HCT116 (cell line): ENCODE measurements around the gene CDH23. TPM values are rescaled to one million over a fixed set of nuclear protein-coding genes. Genes with fewer than 3 reads are reported as not detected.

Source experiments
- ATAC-seq: fragments of 200-7000 bp; cut with Tn5 transposase; 2 replicates; pipeline ENCODE4 v1.9.1; 2020; ENCODE audit warnings: mild to moderate bottlenecking, moderate library complexity
- BruUV-seq: library from RNA; stranded (reverse); fragments of 400-500 nt; replicated peaks from 2 replicates; lab custom pipeline; 2021; lab: Mats Ljungman, UMichigan
- CTCF ChIA-PET: fragments of 300-600 bp; sonication (Branson Sonifier 250); formaldehyde crosslinking; loops from one replicate; lab custom pipeline; 2021; ENCODE audit warnings: antibody characterized with exemption; lab: Charles Lee
- POLR2A ChIA-PET: fragments of 300-600, 350-600 bp; sonication (Branson Sonifier 250); formaldehyde crosslinking; loops from one replicate; lab custom pipeline; 2021; ENCODE audit warnings: antibody characterized with exemption; lab: Charles Lee
- RAD21 ChIA-PET, 2 experiments: fragments of 300-600 bp; sonication (Branson Sonifier 250); formaldehyde crosslinking; loops; one replicate each; lab custom pipeline; 2023; ENCODE audit warnings: low total read pairs in 2 of 2; ENCODE audit not compliant: uncharacterized antibody in 2 of 2, unreplicated experiment in 2 of 2, low non-redundant PET in 1 of 2; lab: Charles Lee
- DNase-seq: peaks from one replicate; pipeline ENCODE4 v3.0.0-alpha.2; 2010; ENCODE audit warnings: low read depth, low spot score
- H2AFZ ChIP-seq: fragments of 200-600 bp; shearing (Covaris generic), sonication (generic); 2 replicates; pipeline ENCODE4 v1.6.1; 2017; ENCODE audit warnings: low read depth, mixed run types, mixed read lengths, antibody characterized with exemption, low read length; ENCODE audit not compliant: poor library complexity, severe bottlenecking
- H3K27ac ChIP-seq: 2 replicates; pipeline ENCODE4 v1.5.1; 2012; ENCODE audit warnings: low read depth, low read length
- H3K27me3 ChIP-seq: fragments of 200-600 bp; sonication (generic); 2 replicates; pipeline ENCODE4 v1.6.1; 2016; ENCODE audit warnings: mixed run types, low read length, mixed read lengths; ENCODE audit not compliant: insufficient read depth
- H3K36me3 ChIP-seq, 2 experiments: fragments of 200-500 bp in 1 of 2; fragments of 200-600 bp in 1 of 2; sonication (Bioruptor generic) in 1 of 2; sonication (generic) in 1 of 2; 2 replicates each; pipeline versions ENCODE4 v1.5.1 to v1.6.1; 2014 to 2016; ENCODE audit warnings: low read length in 2 of 2, inconsistent platforms in 1 of 2, mixed read lengths in 1 of 2, mixed run types in 1 of 2; ENCODE audit not compliant: insufficient read depth in 2 of 2, control insufficient read depth in 1 of 2
- H3K4me1 ChIP-seq, 2 experiments: fragments of 200-600 bp in 1 of 2; sonication (generic) in 1 of 2; 2 replicates each; pipeline versions ENCODE4 v1.5.1 to v1.6.1; 2012 to 2017; ENCODE audit warnings: low read length in 2 of 2, inconsistent platforms in 1 of 2, mild to moderate bottlenecking in 1 of 2, mixed read lengths in 1 of 2, mixed run types in 1 of 2, moderate library complexity in 1 of 2; ENCODE audit not compliant: insufficient read depth in 2 of 2, control insufficient read depth in 1 of 2
- H3K4me2 ChIP-seq: fragments of 200-600 bp; sonication (generic); 2 replicates; pipeline ENCODE4 v1.6.1; 2017; ENCODE audit warnings: mixed run types, low read length, mixed read lengths
- H3K4me3 ChIP-seq, 2 experiments: fragments of 200-600 bp in 1 of 2; sonication (generic) in 1 of 2; replicated peaks in 1 of 2; 2 replicates each; pipeline ENCODE4 v1.5.1; 2011 to 2016; ENCODE audit warnings: low read length in 2 of 2, control low read depth in 1 of 2, low read depth in 1 of 2, mild to moderate bottlenecking in 1 of 2, mixed read lengths in 1 of 2, mixed run types in 1 of 2
- H3K79me2 ChIP-seq: fragments of 200-600 bp; sonication (generic); 2 replicates; pipeline ENCODE4 v1.6.1; 2017; ENCODE audit warnings: mild to moderate bottlenecking, mixed run types, low read length, moderate library complexity, mixed read lengths; ENCODE audit not compliant: insufficient read depth
- H3K9ac ChIP-seq: fragments of 200-600 bp; sonication (generic); 2 replicates; pipeline ENCODE4 v1.6.1; 2016; ENCODE audit warnings: low read length, mixed read lengths
- H3K9me2 ChIP-seq: fragments of 200-600 bp; sonication (generic), shearing (Covaris generic); 2 replicates; pipeline ENCODE4 v1.6.1; 2017; ENCODE audit warnings: mixed run types, mild to moderate bottlenecking, moderate library complexity; ENCODE audit not compliant: insufficient read depth
- H3K9me3 ChIP-seq, 2 experiments: fragments of 200-500 bp in 1 of 2; fragments of 200-600 bp in 1 of 2; sonication (Bioruptor generic) in 1 of 2; sonication (generic) in 1 of 2; 2 replicates each; pipeline ENCODE4 v1.6.1; 2014 to 2017; ENCODE audit warnings: low read length in 2 of 2, mixed read lengths in 2 of 2, inconsistent platforms in 1 of 2, low read depth in 1 of 2, mild to moderate bottlenecking in 1 of 2, mixed run types in 1 of 2, moderate library complexity in 1 of 2; ENCODE audit not compliant: control insufficient read depth in 1 of 2, insufficient read depth in 1 of 2
- H4K20me1 ChIP-seq: fragments of 200-600 bp; sonication (generic), shearing (Covaris generic); 2 replicates; pipeline ENCODE4 v1.6.1; 2017; ENCODE audit warnings: mixed run types, mild to moderate bottlenecking, moderate library complexity; ENCODE audit not compliant: insufficient read depth
- CBX3 ChIP-seq: IDR thresholded peaks from 2 replicates; pipeline ENCODE4 v1.6.1; 2012; ENCODE audit warnings: low read depth
- CTCF ChIP-seq, 3 experiments: fragments of 200-600 bp in 1 of 3; sonication (generic) in 1 of 3; IDR thresholded peaks in 2 of 3; conservative IDR thresholded peaks in 1 of 3; 2 replicates each; pipeline ENCODE4 v1.5.1; 2012 to 2017; ENCODE audit warnings: low read depth in 2 of 3, low read length in 2 of 3, antibody characterized with exemption in 1 of 3, borderline replicate concordance in 1 of 3, control low read depth in 1 of 3, mild to moderate bottlenecking in 1 of 3, mixed read lengths in 1 of 3, mixed run types in 1 of 3, moderate library complexity in 1 of 3; ENCODE audit not compliant: insufficient read depth in 1 of 3
- ELF1 ChIP-seq: IDR thresholded peaks from 2 replicates; pipeline ENCODE4 v1.6.1; 2012; ENCODE audit warnings: low read depth, borderline replicate concordance
- EZH2 ChIP-seq: fragments of 200-600 bp; sonication (generic); IDR thresholded peaks from 2 replicates; pipeline ENCODE4 v1.6.1; 2017; ENCODE audit warnings: antibody characterized with exemption, mixed run types
- JUND ChIP-seq: IDR thresholded peaks from 2 replicates; pipeline ENCODE4 v1.6.1; 2012
- POLR2A ChIP-seq: IDR thresholded peaks from 2 replicates; pipeline ENCODE4 v1.7.0; 2011; ENCODE audit warnings: borderline replicate concordance; ENCODE audit not compliant: insufficient read depth, insufficient read length; ENCODE audit errors: extremely low read depth
- POLR2AphosphoS5 ChIP-seq: IDR thresholded peaks from 2 replicates; pipeline ENCODE4 v1.6.1; 2011; ENCODE audit warnings: mild to moderate bottlenecking, low read depth, low read length, moderate library complexity
- RAD21 ChIP-seq: IDR thresholded peaks from 2 replicates; pipeline ENCODE4 v1.6.1; 2012; ENCODE audit warnings: low read depth, mild to moderate bottlenecking
- SIN3A ChIP-seq: IDR thresholded peaks from 2 replicates; pipeline ENCODE4 v1.6.1; 2012; ENCODE audit warnings: low read depth
- SP1 ChIP-seq: IDR thresholded peaks from 2 replicates; pipeline ENCODE4 v1.6.1; 2012; ENCODE audit warnings: low read depth
- SRF ChIP-seq: IDR thresholded peaks from 2 replicates; pipeline ENCODE4 v1.6.1; 2012; ENCODE audit warnings: low read depth
- ZNF274 ChIP-seq: fragments of 200-500 bp; sonication (Bioruptor generic); IDR thresholded peaks from 2 replicates; pipeline ENCODE4 v1.6.1; 2014; ENCODE audit warnings: mild to moderate bottlenecking, low read depth, low read length, inconsistent platforms
- intact Hi-C: fragments of 100-400 bp; cut with micrococcal nuclease; formaldehyde crosslinking; loops from 2 replicates; pipeline ENCODE4 v1.10.0; 2022
- total RNA-seq: library from RNA; stranded (reverse); gene quantifications from one replicate; pipeline ENCODE4 v1.2.1, GENCODE V29; 2021; ENCODE audit not compliant: unreplicated experiment
- TF ChIP-seq, protein P1 (sequence below): IDR thresholded peaks from 2 replicates; pipeline ENCODE4 v1.6.1; 2012
- TF ChIP-seq, protein P2 (sequence below): IDR thresholded peaks from 2 replicates; pipeline ENCODE4 v1.6.1; 2012

CDH23 gene
- total RNA-seq, 1 experiment from 2014 or later = not detected

GRCh38 chr10:71536332-71536731 is 139.6 kb downstream of the CDH23 start:
- Histone ChIP-seq H3K79me2 (no peaks in the 10 kb centered on the region), H3K27ac (no peak overlapping the region), H3K36me3 (no peaks in the 10 kb centered on the region)
- RAD21 ChIA-PET = no interaction called here
- ATAC-seq = no peak
- DNase-seq = no peak
- intact Hi-C loops = no loop called here
- BruUV-seq = no TSS peak
- no peak for TF ChIP-seq POLR2AphosphoS5
- TF ChIP-seq CTCF (IDR thresholded peaks at IDR 0.05 in 2 of 3, conservative IDR thresholded peaks at IDR 0.05 in 1 of 3; ENCODE audit: borderline replicate concordance in 1 of 3, insufficient read depth in 1 of 3, low read depth in 2 of 3, low read length in 2 of 3) = no peak
- TF ChIP-seq, protein P1, sequence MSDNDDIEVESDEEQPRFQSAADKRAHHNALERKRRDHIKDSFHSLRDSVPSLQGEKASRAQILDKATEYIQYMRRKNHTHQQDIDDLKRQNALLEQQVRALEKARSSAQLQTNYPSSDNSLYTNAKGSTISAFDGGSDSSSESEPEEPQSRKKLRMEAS = no peak
- TF ChIP-seq SIN3A = no peak
- TF ChIP-seq SP1 = no peak
- TF ChIP-seq ZNF274 = no peak
- TF ChIP-seq RAD21 = no peak
- TF ChIP-seq JUND = no peak
- no peak for TF ChIP-seq CBX3
- no peak for TF ChIP-seq ELF1
- TF ChIP-seq POLR2A = no peak
- TF ChIP-seq EZH2 = no peak
- TF ChIP-seq SRF = no peak
- TF ChIP-seq, protein P2, sequence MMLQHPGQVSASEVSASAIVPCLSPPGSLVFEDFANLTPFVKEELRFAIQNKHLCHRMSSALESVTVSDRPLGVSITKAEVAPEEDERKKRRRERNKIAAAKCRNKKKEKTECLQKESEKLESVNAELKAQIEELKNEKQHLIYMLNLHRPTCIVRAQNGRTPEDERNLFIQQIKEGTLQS = no peak
- TF ChIP-seq, all 23 proteins: peak for 0
- H3K27me3 ChIP-seq = peaks cover 11% of the 10 kb centered on the region; the same call in 1 of the 2 replicates
- POLR2A ChIA-PET = no interaction called here
- no peak overlapping the region for H3K9ac ChIP-seq
- peaks cover 0 to 5% of the 10 kb centered on the region in 2 experiments; a peak in 2 of 4 replicates for H3K4me1 ChIP-seq
- no peaks in the 10 kb centered on the region for H4K20me1 ChIP-seq
- H2AFZ ChIP-seq = no peak overlapping the region
- CTCF ChIA-PET = no interaction called here
- H3K9me3 ChIP-seq = no peaks in the 10 kb centered on the region
- no peaks in the 10 kb centered on the region for H3K9me2 ChIP-seq
- no peak overlapping the region for H3K4me3 ChIP-seq
- no peak overlapping the region for H3K4me2 ChIP-seq
